GM12878 (cell line): ENCODE measurements around the gene WDR45B. TPM values are rescaled to one million over a fixed set of nuclear protein-coding genes. Genes with fewer than 3 reads are reported as not detected.

Source experiments
- ATAC-seq: fragments of 200-7000 bp; cut with Tn5 transposase; 3 replicates; pipeline ENCODE4 v1.9.1; 2020; ENCODE audit warnings: mild to moderate bottlenecking, moderate library complexity
- BruUV-seq: library from RNA; stranded (reverse); fragments of 400-500 nt; replicated peaks from 2 replicates; lab custom pipeline; 2021; lab: Mats Ljungman, UMichigan
- CTCF ChIA-PET: fragments of 300-600 bp; sonication (Branson Sonifier 250); formaldehyde crosslinking; extraction: SDS; loops from one replicate; lab custom pipeline; 2021; ENCODE audit warnings: inconsistent platforms; lab: Yijun Ruan, JAX
- POLR2A ChIA-PET: fragments of 350-600 bp; formaldehyde crosslinking; extraction: SDS; loops from one replicate; lab custom pipeline; 2021; ENCODE audit warnings: inconsistent platforms; lab: Charles Lee
- RAD21 ChIA-PET: fragments of 300-600 bp; sonication (Branson Sonifier 250); formaldehyde crosslinking; loops from one replicate; lab custom pipeline; 2023; ENCODE audit warnings: antibody characterized with exemption; ENCODE audit not compliant: unreplicated experiment; lab: Charles Lee
- SMC1A ChIA-PET: fragments of 300-600 bp; sonication (Branson Sonifier 250); formaldehyde crosslinking; loops from one replicate; lab custom pipeline; 2023; ENCODE audit not compliant: unreplicated experiment, uncharacterized antibody; lab: Charles Lee
- DNase-seq: peaks from one replicate; pipeline ENCODE4 v3.0.0-alpha.2; 2011; ENCODE audit warnings: low read depth, low spot score
- FAIRE-seq: peaks from 3 replicates; lab custom pipeline; 2011; peaks lifted over from hg19 to GRCh38; lab: Jason Lieb, UNC
- H2AFZ ChIP-seq: 2 replicates; pipeline ENCODE4 v1.6.0; 2011; ENCODE audit warnings: low read depth, low read length, control low read depth; ENCODE audit not compliant: control insufficient read depth
- H3K27ac ChIP-seq: 2 replicates; pipeline ENCODE4 v1.5.1; 2011; ENCODE audit warnings: control low read depth; ENCODE audit not compliant: control insufficient read depth, insufficient read depth
- H3K27me3 ChIP-seq, 2 experiments: replicated peaks in 1 of 2; 2 replicates each; pipeline versions ENCODE4 v1.6.0 to v1.6.1; 2011; ENCODE audit warnings: low read length in 1 of 2; ENCODE audit not compliant: control insufficient read depth in 2 of 2, insufficient read depth in 2 of 2
- H3K36me3 ChIP-seq, 2 experiments: 2 replicates each; pipeline ENCODE4 v1.5.1; 2011; ENCODE audit warnings: low read length in 1 of 2; ENCODE audit not compliant: control insufficient read depth in 2 of 2, insufficient read depth in 2 of 2
- H3K4me1 ChIP-seq: 2 replicates; pipeline ENCODE4 v1.6.1; 2011; ENCODE audit warnings: mild to moderate bottlenecking, low read length, moderate library complexity, mixed read lengths; ENCODE audit not compliant: control insufficient read depth, insufficient read depth
- H3K4me2 ChIP-seq: 2 replicates; pipeline ENCODE4 v1.6.0; 2011; ENCODE audit warnings: control low read depth; ENCODE audit not compliant: control insufficient read depth, insufficient read depth
- H3K4me3 ChIP-seq: fragments of 200-600 bp; sonication (generic); 2 replicates; pipeline ENCODE4 v1.5.1; 2016
- H3K79me2 ChIP-seq: 2 replicates; pipeline ENCODE4 v1.6.0; 2011; ENCODE audit warnings: low read length; ENCODE audit not compliant: control insufficient read depth, insufficient read depth
- H3K9ac ChIP-seq: 2 replicates; pipeline ENCODE4 v1.8.0; 2011; ENCODE audit warnings: low read length, control low read depth, mixed read lengths; ENCODE audit not compliant: control insufficient read depth, insufficient read depth
- H3K9me3 ChIP-seq: replicated peaks from 3 replicates; pipeline ENCODE4 v1.5.1; 2011; ENCODE audit warnings: mild to moderate bottlenecking, low read length; ENCODE audit not compliant: control insufficient read depth, insufficient read depth
- H4K20me1 ChIP-seq: 2 replicates; pipeline ENCODE4 v1.6.0; 2011; ENCODE audit not compliant: control insufficient read depth, insufficient read depth
- BRCA1 ChIP-seq: IDR thresholded peaks from 2 replicates; pipeline ENCODE4 v1.6.1; 2011; ENCODE audit warnings: low read depth, low read length, improper control_type of control experiment
- FOS ChIP-seq: IDR thresholded peaks from 3 replicates; pipeline ENCODE4 v1.6.1; 2011; ENCODE audit warnings: borderline replicate concordance; ENCODE audit not compliant: insufficient read length; ENCODE audit errors: extremely low read depth
- HDAC6 ChIP-seq: fragments of 200-600 bp; sonication (generic); IDR thresholded peaks from one replicate; pipeline ENCODE4 v1.8.0; 2017; ENCODE audit warnings: antibody characterized with exemption; ENCODE audit not compliant: unreplicated experiment
- RB1 ChIP-seq: fragments of 450-650 bp; formaldehyde crosslinking; IDR thresholded peaks from 2 replicates; pipeline ENCODE4 v1.6.1; 2017; ENCODE audit warnings: mild to moderate bottlenecking, borderline replicate concordance
- ZNF687 ChIP-seq: fragments of 450-650 bp; IDR thresholded peaks from 2 replicates; pipeline ENCODE4 v1.6.1; 2017; ENCODE audit warnings: mild to moderate bottlenecking, moderate library complexity
- WGBS: methylation state at CpG from one replicate; pipeline ENCODE4 v1.1.6; 2016; ENCODE audit warnings: low lambda C conversion rate; ENCODE audit not compliant: insufficient replicate concordance, insufficient coverage; ENCODE audit errors: missing lambda C conversion rate; 5-methylcytosine and 5-hydroxymethylcytosine counted together
- in situ Hi-C: fragments of 300-500 bp; cut with MboI; formaldehyde crosslinking; loops from 9 replicates; pipeline ENCODE4 v1.14.3; 2018; ENCODE audit warnings: mixed read lengths
- intact Hi-C: fragments of 100-400 bp; cut with micrococcal nuclease; formaldehyde crosslinking; loops from one replicate; pipeline ENCODE4 v1.14.2; 2022; ENCODE audit not compliant: unreplicated experiment
- polyA plus RNA-seq, 11 experiments: library from polyadenylated mRNA; depleted of rRNA in 4 of 11; unstranded in 6 of 11; stranded (reverse) in 5 of 11; fragments of >200 nt; fragmentation: Nextera tagmentation in 4 of 11; fragmentation: Illumina TruSeq in 1 of 11; extraction: Ambion mirVana in 4 of 11; extraction: Trizol in 1 of 11; gene quantifications; 1 replicate in 1 of 11; 2 replicates in 10 of 11; pipeline versions ENCODE4 v1.2.1 to v1.2.3, GENCODE V29; 2011 to 2016; ENCODE audit warnings: inconsistent platforms in 2 of 11, missing spikeins in 2 of 11, low read depth in 1 of 11
- total RNA-seq, 4 experiments: library from RNA; depleted of rRNA in 3 of 4; stranded (reverse); fragments of >200 nt in 3 of 4; fragmentation: Illumina TruSeq in 1 of 4; extraction: Trizol in 1 of 4; gene quantifications; 2 replicates each; pipeline versions ENCODE4 v1.2.1 to v1.2.3, GENCODE V29; 2013 to 2021

Gene WDR45B
- total and polyA plus RNA-seq, 10 of the 15 experiments (the other 5 are each of a cell fraction or from before 2014, with no cell fraction given), result 1.0 to 73.7 (median 26.6) TPM

- ATAC-seq (no peak), FAIRE-seq (no peak), DNase-seq (no peak)
- RAD21 ChIA-PET, result no interaction called here
- Histone ChIP-seq H3K9me3 (no peaks in the 10 kb centered on the region), H3K79me2 (no peaks in the 10 kb centered on the region; the same call in 1 of the 2 replicates), H3K27ac (no peak overlapping the region), H4K20me1 (no peaks in the 10 kb centered on the region), H3K27me3 (no peaks in the 10 kb centered on the region), H2AFZ (no peak overlapping the region), H3K4me2 (no peak overlapping the region), H3K9ac (no peak overlapping the region), H3K4me1 (peaks cover 32% of the 10 kb centered on the region), H3K4me3 (no peak overlapping the region), H3K36me3 (peaks cover 29 to 34% of the 10 kb centered on the region in 2 experiments; a peak in 3 of 4 replicates)
- no TSS peak for BruUV-seq
- intact Hi-C loops, result no loop called here
- 85% methylated on average over 23 of the region's 23 CpGs for WGBS
- in situ Hi-C loops, result no loop called here
- SMC1A ChIA-PET, result no interaction called here
- TF ChIP-seq RB1, result no peak
- POLR2A ChIA-PET, result no interaction called here
- CTCF ChIA-PET, result no interaction called here
Measured at GRCh38 chr17:82598256-82599119, 49.8 kb downstream of the WDR45B start.

GRCh38 chr17:82596837-82597672, 51.2 kb downstream of the WDR45B start:
- ChIA-PET CTCF (no interaction called here), POLR2A (no interaction called here), SMC1A (no interaction called here), RAD21 (no interaction called here)
- peaks cover 24% of the 10 kb centered on the region for H3K4me1 ChIP-seq
- H3K36me3 ChIP-seq, result peaks cover 22 to 32% of the 10 kb centered on the region in 2 experiments; a peak in 3 of 4 replicates
- H3K9me3 ChIP-seq, result no peaks in the 10 kb centered on the region
- DNase-seq (no peak), ATAC-seq (no peak), FAIRE-seq (no peak)
- in situ Hi-C loops (no loop called here), intact Hi-C loops (no loop called here)
- no peak overlapping the region for H3K4me3 ChIP-seq
- no peak overlapping the region for H3K9ac ChIP-seq
- BruUV-seq, result no TSS peak
- H3K79me2 ChIP-seq, result no peaks in the 10 kb centered on the region; the same call in 1 of the 2 replicates
- no peaks in the 10 kb centered on the region for H4K20me1 ChIP-seq
- H2AFZ ChIP-seq, result no peak overlapping the region
- H3K27ac ChIP-seq, result no peak overlapping the region
- no peak overlapping the region for H3K4me2 ChIP-seq
- H3K27me3 ChIP-seq, result no peaks in the 10 kb centered on the region
- 93% methylated on average over 32 of the region's 33 CpGs for WGBS
- TF ChIP-seq FOS (no peak), BRCA1 (no peak), ZNF687 (no peak), HDAC6 (no peak)
